DND-41 (cell line): Measurements from ENCODE around the gene OPTN.

ENCODE experiments used
- ATAC-seq: fragments of 200-7000 bp; cut with Tn5 transposase; 3 replicates; pipeline ENCODE4 v1.9.1; 2021; ENCODE audit warnings: low read depth; ENCODE audit not compliant: insufficient read depth
- DNase-seq: peaks from one replicate; pipeline ENCODE4 v3.0.0-alpha.2; 2020
- H2AFZ ChIP-seq: 2 replicates; pipeline ENCODE4 v1.6.0; 2012; ENCODE audit warnings: low read depth, low read length
- H3K27ac ChIP-seq: 2 replicates; pipeline ENCODE4 v1.5.1; 2012; ENCODE audit warnings: low read length, inconsistent platforms
- H3K27me3 ChIP-seq: fragments of 200-600 bp; sonication (generic); 2 replicates; pipeline ENCODE4 v1.6.0; 2012; ENCODE audit warnings: low read length, mild to moderate bottlenecking, inconsistent platforms; ENCODE audit not compliant: insufficient read depth, poor library complexity
- H3K36me3 ChIP-seq: 2 replicates; pipeline ENCODE4 v1.5.1; 2012; ENCODE audit warnings: low read length, inconsistent platforms; ENCODE audit not compliant: insufficient read depth
- H3K4me1 ChIP-seq: 2 replicates; pipeline ENCODE4 v1.5.1; 2012; ENCODE audit warnings: mild to moderate bottlenecking, low read length; ENCODE audit not compliant: insufficient read depth
- H3K4me2 ChIP-seq: 2 replicates; pipeline ENCODE4 v1.6.0; 2012; ENCODE audit warnings: mild to moderate bottlenecking, moderate library complexity, low read length, inconsistent platforms; ENCODE audit not compliant: insufficient read depth
- H3K4me3 ChIP-seq, 2 experiments: fragments of 200-600 bp in 1 of 2; shearing (Covaris generic) in 1 of 2; 2 replicates each; pipeline ENCODE4 v1.5.1; 2012 to 2016; ENCODE audit warnings: inconsistent platforms in 2 of 2, low read length in 2 of 2, mild to moderate bottlenecking in 2 of 2, low read depth in 1 of 2, moderate library complexity in 1 of 2
- H3K79me2 ChIP-seq: 2 replicates; pipeline ENCODE4 v1.6.0; 2012; ENCODE audit warnings: low read length, inconsistent platforms; ENCODE audit not compliant: insufficient read depth
- H3K9ac ChIP-seq: 2 replicates; pipeline ENCODE4 v1.6.0; 2012; ENCODE audit warnings: low read depth, mild to moderate bottlenecking, inconsistent platforms, low read length, moderate library complexity
- H3K9me3 ChIP-seq: 2 replicates; pipeline ENCODE4 v1.5.1; 2012; ENCODE audit warnings: low read length, moderate library complexity, mild to moderate bottlenecking, inconsistent platforms; ENCODE audit not compliant: insufficient read depth, severe bottlenecking
- H4K20me1 ChIP-seq: 2 replicates; pipeline ENCODE4 v1.6.0; 2012; ENCODE audit warnings: low read length; ENCODE audit not compliant: insufficient read depth
- EZH2 ChIP-seq: IDR thresholded peaks from 3 replicates; pipeline ENCODE4 v1.6.1; 2012; ENCODE audit warnings: borderline replicate concordance, low read depth, mild to moderate bottlenecking, moderate library complexity, low read length, inconsistent platforms; ENCODE audit not compliant: severe bottlenecking
- TF ChIP-seq, protein P1 (sequence below): IDR thresholded peaks from 2 replicates; pipeline ENCODE4 v1.5.1; 2012; ENCODE audit warnings: borderline replicate concordance, low read length, moderate library complexity, mild to moderate bottlenecking; ENCODE audit not compliant: poor library complexity, severe bottlenecking; ENCODE audit errors: extremely low read depth

OPTN gene

DNA sequence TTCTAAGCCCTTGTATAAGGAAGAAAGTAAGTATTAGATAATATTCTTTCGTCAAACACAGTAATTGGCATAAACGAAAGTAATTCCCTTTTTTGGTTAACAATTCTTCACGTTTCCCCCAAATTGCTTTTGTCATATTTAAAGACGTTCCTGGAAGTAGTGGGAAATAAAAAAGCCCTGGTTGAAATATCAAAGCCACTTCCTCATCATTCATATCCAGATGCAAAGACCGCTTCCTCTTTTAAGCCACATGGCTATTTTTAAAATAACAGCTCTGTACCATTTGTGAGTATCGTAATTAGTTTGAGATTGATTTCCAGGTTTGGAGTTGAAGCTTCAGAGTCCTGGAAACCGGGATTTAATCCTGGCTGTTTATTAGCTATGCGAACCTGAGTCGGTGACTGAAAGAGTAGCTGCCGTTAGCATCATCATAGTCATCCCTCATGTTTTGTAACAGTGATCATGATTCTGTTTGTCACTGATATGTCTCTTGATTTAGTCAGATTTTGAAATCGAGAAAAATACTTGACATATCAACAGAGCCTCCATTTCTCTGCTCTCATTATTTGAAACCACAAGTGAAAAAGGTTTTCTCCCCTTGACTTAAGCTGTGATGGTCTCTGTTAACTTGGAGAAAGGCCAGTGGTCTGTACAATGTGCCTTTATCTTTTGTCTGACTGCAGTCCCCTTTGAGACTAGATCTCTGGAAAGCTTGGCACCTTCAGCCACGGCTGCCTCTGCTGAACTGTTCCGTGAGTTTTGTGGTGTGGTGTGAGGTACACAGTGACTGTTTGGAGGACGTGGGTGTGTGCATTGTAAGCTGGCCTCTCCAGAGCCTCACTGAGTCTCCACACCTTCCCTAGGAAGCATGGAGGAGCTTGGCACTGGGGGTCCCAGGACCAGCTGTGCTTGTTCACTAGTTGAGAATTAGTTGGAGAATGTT lies 18.1 kb downstream of the OPTN start:
- no peak overlapping the region for H3K4me3 ChIP-seq
- H3K27ac ChIP-seq, result no peak overlapping the region
- no peaks in the 10 kb centered on the region for H3K9me3 ChIP-seq
- H3K4me1 ChIP-seq, result no peaks in the 10 kb centered on the region
- DNase-seq, result no peak
- ATAC-seq, result no peak
- TF ChIP-seq, protein P1, sequence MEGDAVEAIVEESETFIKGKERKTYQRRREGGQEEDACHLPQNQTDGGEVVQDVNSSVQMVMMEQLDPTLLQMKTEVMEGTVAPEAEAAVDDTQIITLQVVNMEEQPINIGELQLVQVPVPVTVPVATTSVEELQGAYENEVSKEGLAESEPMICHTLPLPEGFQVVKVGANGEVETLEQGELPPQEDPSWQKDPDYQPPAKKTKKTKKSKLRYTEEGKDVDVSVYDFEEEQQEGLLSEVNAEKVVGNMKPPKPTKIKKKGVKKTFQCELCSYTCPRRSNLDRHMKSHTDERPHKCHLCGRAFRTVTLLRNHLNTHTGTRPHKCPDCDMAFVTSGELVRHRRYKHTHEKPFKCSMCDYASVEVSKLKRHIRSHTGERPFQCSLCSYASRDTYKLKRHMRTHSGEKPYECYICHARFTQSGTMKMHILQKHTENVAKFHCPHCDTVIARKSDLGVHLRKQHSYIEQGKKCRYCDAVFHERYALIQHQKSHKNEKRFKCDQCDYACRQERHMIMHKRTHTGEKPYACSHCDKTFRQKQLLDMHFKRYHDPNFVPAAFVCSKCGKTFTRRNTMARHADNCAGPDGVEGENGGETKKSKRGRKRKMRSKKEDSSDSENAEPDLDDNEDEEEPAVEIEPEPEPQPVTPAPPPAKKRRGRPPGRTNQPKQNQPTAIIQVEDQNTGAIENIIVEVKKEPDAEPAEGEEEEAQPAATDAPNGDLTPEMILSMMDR, result no peak
- no peak for TF ChIP-seq EZH2
- no peak overlapping the region for H3K9ac ChIP-seq
- H3K36me3 ChIP-seq, result no peaks in the 10 kb centered on the region
- H2AFZ ChIP-seq, result no peak overlapping the region
- H3K27me3 ChIP-seq, result no peaks in the 10 kb centered on the region
- no peak overlapping the region for H3K4me2 ChIP-seq
- no peaks in the 10 kb centered on the region for H3K79me2 ChIP-seq
- no peaks in the 10 kb centered on the region for H4K20me1 ChIP-seq

DNA sequence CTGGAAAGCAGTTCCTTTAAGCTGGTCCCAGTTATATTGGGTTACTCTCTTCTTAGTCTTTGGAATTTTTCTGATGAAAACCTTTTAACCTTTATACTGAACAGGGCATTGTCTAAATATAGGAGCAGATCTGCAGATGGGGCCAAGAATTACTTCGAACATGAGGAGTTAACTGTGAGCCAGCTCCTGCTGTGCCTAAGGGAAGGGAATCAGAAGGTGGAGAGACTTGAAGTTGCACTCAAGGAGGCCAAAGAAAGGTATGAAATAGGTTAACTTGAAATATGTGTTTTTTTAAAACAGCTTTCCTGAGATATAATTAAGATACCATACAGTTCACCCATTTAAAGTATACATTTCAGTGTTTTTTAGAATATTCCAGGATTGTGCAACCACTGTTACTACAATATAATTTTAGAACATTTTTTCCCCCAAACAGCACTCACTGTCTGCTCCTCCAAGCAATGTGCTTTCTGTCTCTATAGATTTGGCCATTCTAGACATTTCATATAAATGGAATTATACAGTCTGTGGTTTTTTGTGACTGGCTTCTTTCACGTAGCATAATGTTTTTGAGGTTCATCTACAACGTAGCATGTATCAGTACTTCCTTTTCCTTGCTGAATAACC lies 18.9 kb downstream of the OPTN start:
- Histone ChIP-seq H3K9me3 (no peaks in the 10 kb centered on the region), H3K4me2 (no peak overlapping the region), H3K36me3 (no peaks in the 10 kb centered on the region)

DNA sequence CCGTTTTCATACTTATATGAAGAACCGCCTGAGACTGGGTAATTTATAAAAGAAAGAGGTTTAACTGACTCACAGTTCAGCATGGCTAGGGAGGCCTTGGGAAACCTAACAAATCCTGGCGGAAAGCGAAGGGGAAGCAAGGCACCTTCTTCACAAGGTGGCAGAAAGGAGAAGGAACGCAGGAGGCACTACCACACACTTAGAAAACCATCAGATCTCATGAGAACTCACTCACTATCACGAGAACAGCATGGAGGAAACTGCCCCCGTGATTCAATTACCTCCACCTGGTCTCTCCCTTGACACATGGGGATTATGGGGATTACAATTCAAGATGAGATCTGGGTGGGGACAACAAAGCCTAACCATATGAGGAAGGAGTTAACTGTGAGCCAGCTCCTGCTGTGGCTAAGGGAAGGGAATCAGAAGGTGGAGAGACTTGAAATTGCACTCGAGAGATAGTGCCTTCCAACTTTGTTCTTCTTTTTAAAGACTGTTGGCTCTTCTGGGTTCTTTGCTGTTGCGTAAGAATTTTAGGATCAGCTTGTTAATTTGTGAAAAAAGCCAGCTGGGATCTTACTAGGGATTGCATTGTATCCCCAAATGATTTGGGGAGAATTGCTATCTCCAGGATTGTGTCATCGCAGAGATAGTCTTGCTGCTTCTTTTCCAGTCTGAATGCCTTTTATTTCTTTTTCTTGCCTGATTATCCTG lies 21.0 kb downstream of the OPTN start:
- H3K27me3 ChIP-seq, result no peaks in the 10 kb centered on the region
- no peaks in the 10 kb centered on the region for H3K9me3 ChIP-seq
- H2AFZ ChIP-seq, result no peak overlapping the region
- no peaks in the 10 kb centered on the region for H3K36me3 ChIP-seq
- H3K4me2 ChIP-seq, result no peak overlapping the region
- H3K79me2 ChIP-seq, result no peaks in the 10 kb centered on the region
- no peak for DNase-seq
- H3K27ac ChIP-seq, result no peak overlapping the region
- no peak overlapping the region for H3K4me3 ChIP-seq
- ATAC-seq, result no peak
- H4K20me1 ChIP-seq, result no peaks in the 10 kb centered on the region
- no peaks in the 10 kb centered on the region for H3K4me1 ChIP-seq
- TF ChIP-seq, protein P1, result no peak
- TF ChIP-seq EZH2, result no peak
- no peak overlapping the region for H3K9ac ChIP-seq

More for the DNA sequence above, 18.9 kb downstream of the OPTN start:
- no peaks in the 10 kb centered on the region for H3K27me3 ChIP-seq
- TF ChIP-seq EZH2, result no peak
- TF ChIP-seq, protein P1, result no peak
- H2AFZ ChIP-seq, result no peak overlapping the region
- no peak for DNase-seq
- H3K9ac ChIP-seq, result no peak overlapping the region
- H3K27ac ChIP-seq, result no peak overlapping the region
- H3K4me1 ChIP-seq, result no peaks in the 10 kb centered on the region
- H3K4me3 ChIP-seq, result no peak overlapping the region
- no peak for ATAC-seq
- H3K79me2 ChIP-seq, result no peaks in the 10 kb centered on the region
- H4K20me1 ChIP-seq, result no peaks in the 10 kb centered on the region
